SJCRH30 (cell line): ENCODE measurements around the gene HSF5. TPM values are rescaled to one million over a fixed set of nuclear protein-coding genes. Genes with fewer than 3 reads are reported as not detected.

ENCODE experiments used
- DNase-seq, 2 experiments: peaks; one replicate each; pipeline ENCODE4 v3.0.0-alpha.2; 2015 to 2020
- H3K27ac ChIP-seq: fragments of 250-450 bp; sonication (Bioruptor Pico); 2 replicates; pipeline ENCODE4 v1.5.1; 2020; ENCODE audit warnings: mild to moderate bottlenecking, moderate library complexity
- H3K27me3 ChIP-seq: fragments of 250-450 bp; sonication (Bioruptor Pico); 2 replicates; pipeline ENCODE4 v1.5.1; 2020; ENCODE audit warnings: mild to moderate bottlenecking, moderate library complexity
- H3K36me3 ChIP-seq: fragments of 250-450 bp; sonication (Bioruptor Pico); 2 replicates; pipeline ENCODE4 v1.5.1; 2020; ENCODE audit warnings: mild to moderate bottlenecking, moderate library complexity
- H3K4me1 ChIP-seq: fragments of 250-450 bp; sonication (Bioruptor Pico); 2 replicates; pipeline ENCODE4 v1.5.1; 2020; ENCODE audit warnings: mild to moderate bottlenecking, moderate library complexity
- H3K4me3 ChIP-seq: fragments of 250-450 bp; sonication (Bioruptor Pico); 2 replicates; pipeline ENCODE4 v1.5.1; 2020; ENCODE audit warnings: mild to moderate bottlenecking, moderate library complexity
- H3K9me3 ChIP-seq: fragments of 250-450 bp; sonication (Bioruptor Pico); replicated peaks from 2 replicates; pipeline ENCODE4 v1.5.1; 2020; ENCODE audit warnings: mild to moderate bottlenecking, moderate library complexity
- total RNA-seq: library from RNA; depleted of rRNA; stranded (reverse); fragments of >200 nt; shearing (Covaris generic); gene quantifications from 2 replicates; pipeline ENCODE4 v1.2.3, GENCODE V29; 2014

Gene HSF5
- total RNA-seq, 1 experiment from 2014 or later = not detected

GRCh38 chr17:58417300-58418092 is 70.7 kb downstream of the HSF5 start, which contains the start of gene RNF43:
Gene RNF43, minus strand, starts transcription at chr17:58417534. Its CDS starts 1,957 bp downstream, at chr17:58415577.
- DNase-seq = peak; percentile 65 to 80

DNA sequence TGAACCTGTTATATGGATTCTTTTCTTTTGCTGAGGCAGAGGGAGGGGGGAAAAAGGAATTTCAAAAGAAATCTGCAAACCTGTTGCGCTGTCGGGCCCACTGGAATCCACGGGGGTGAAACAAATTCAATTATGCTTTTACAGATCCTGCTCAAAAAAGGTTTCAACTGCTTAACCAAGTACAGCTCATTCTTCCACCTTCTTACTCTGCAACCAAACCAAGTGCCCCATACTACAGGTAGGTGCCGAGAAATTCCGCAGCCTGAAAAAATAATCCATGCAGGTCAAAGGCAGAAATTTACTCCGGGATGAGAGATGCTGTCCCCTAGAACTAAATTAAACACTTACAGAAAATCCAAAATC is 71.3 kb downstream of the HSF5 start:
- no peak for DNase-seq
- H3K27ac ChIP-seq = no peak overlapping the region
- peaks cover 14% of the 10 kb centered on the region for H3K27me3 ChIP-seq
- H3K9me3 ChIP-seq = no peaks in the 10 kb centered on the region
- no peak overlapping the region for H3K4me3 ChIP-seq
- no peaks in the 10 kb centered on the region for H3K36me3 ChIP-seq
- peaks cover 4% of the 10 kb centered on the region; the same call in 1 of the 2 replicates for H3K4me1 ChIP-seq

More at GRCh38 chr17:58417300-58418092, 70.7 kb downstream of the HSF5 start, which contains the start of gene RNF43:
- Histone ChIP-seq H3K4me3 (no peak within 1 kb of the TSS), H3K36me3 (no peaks in the 10 kb centered on the region), H3K27me3 (peaks cover 14% of the 10 kb centered on the region), H3K27ac (no peak within 1 kb of the TSS), H3K9me3 (no peaks in the 10 kb centered on the region), H3K4me1 (peaks cover 4% of the 10 kb centered on the region; the same call in 1 of the 2 replicates)

DNA sequence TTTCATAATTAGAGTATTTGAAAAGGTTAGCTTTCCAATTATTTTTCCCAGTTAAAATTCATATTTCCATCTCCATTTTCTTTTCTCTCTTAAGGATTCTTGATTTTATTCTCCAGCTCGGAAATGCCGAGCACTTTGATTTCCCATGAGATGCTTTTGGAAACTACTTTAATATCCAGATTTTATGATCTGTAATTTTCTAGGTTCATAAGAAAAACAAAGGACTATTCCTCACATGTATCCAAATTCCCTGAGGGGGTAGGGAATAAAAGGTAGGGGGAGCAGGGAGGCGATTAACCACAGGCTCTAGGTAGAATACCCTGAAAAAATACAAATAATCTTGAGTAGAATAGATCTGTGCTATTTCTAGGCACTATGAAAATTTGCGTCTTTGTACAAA is 71.8 kb downstream of the HSF5 start:
- H3K27ac ChIP-seq = no peak overlapping the region
- DNase-seq = no peak
- peaks cover 14% of the 10 kb centered on the region for H3K27me3 ChIP-seq
- no peak overlapping the region for H3K4me3 ChIP-seq
- H3K36me3 ChIP-seq = no peaks in the 10 kb centered on the region
- no peaks in the 10 kb centered on the region for H3K9me3 ChIP-seq
- H3K4me1 ChIP-seq = peaks cover 4% of the 10 kb centered on the region; the same call in 1 of the 2 replicates

GRCh38 chr17:58415371-58416055 is 72.7 kb downstream of the HSF5 start:
- Histone ChIP-seq H3K4me3 (no peak overlapping the region), H3K9me3 (no peaks in the 10 kb centered on the region), H3K4me1 (peaks cover 4% of the 10 kb centered on the region; the same call in 1 of the 2 replicates), H3K27me3 (peaks cover 18% of the 10 kb centered on the region), H3K27ac (no peak overlapping the region), H3K36me3 (no peaks in the 10 kb centered on the region)
- DNase-seq = peak in 1 of 2 experiments; percentile 4

DNA sequence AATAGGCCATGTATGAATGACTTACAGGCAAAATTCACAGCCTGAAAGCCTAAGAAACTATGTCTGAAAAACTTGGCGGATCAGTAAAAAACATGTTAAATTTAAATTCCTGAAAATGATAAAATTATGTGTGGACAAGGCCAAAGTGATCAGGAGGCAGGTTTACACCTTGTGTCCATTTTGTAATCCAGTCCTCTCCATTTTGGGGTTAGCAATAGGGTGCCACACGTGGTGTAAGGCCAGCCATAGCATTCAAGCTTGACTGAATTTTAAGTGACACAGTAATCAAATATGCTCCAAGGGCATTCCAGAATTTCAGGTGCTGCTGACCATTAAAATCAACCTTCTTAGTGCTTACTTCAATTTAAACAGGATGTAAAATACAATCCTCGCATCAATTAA is 73.6 kb downstream of the HSF5 start:
- no peak for DNase-seq
- no peaks in the 10 kb centered on the region for H3K9me3 ChIP-seq
- peaks cover 4% of the 10 kb centered on the region; the same call in 1 of the 2 replicates for H3K4me1 ChIP-seq
- H3K27ac ChIP-seq = no peak overlapping the region
- H3K4me3 ChIP-seq = no peak overlapping the region
- H3K36me3 ChIP-seq = no peaks in the 10 kb centered on the region
- peaks cover 18% of the 10 kb centered on the region for H3K27me3 ChIP-seq

DNA sequence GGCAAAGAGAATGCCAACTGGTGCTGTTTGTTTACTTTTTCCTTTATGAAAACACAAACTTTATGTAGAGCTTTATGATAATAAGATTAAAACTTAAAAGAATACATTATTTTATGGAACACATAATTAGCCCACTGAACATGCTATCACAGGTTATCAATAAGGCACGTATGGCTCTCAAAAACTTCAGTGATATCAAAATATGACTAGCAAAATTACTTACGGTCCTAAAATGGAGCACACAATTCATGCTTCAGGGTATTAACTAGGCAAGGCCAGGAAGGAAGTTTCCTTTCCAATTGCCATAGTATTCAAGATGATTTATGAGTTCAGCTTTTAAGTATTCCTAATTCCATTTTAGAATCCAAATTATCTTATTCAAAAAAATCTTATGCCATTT is 74.5 kb downstream of the HSF5 start:
- H3K27ac ChIP-seq = no peak overlapping the region
- H3K4me1 ChIP-seq = peaks cover 4% of the 10 kb centered on the region; the same call in 1 of the 2 replicates
- no peaks in the 10 kb centered on the region for H3K9me3 ChIP-seq
- no peak for DNase-seq
- H3K4me3 ChIP-seq = no peak overlapping the region
- peaks cover 18% of the 10 kb centered on the region for H3K27me3 ChIP-seq
- no peaks in the 10 kb centered on the region for H3K36me3 ChIP-seq

DNA sequence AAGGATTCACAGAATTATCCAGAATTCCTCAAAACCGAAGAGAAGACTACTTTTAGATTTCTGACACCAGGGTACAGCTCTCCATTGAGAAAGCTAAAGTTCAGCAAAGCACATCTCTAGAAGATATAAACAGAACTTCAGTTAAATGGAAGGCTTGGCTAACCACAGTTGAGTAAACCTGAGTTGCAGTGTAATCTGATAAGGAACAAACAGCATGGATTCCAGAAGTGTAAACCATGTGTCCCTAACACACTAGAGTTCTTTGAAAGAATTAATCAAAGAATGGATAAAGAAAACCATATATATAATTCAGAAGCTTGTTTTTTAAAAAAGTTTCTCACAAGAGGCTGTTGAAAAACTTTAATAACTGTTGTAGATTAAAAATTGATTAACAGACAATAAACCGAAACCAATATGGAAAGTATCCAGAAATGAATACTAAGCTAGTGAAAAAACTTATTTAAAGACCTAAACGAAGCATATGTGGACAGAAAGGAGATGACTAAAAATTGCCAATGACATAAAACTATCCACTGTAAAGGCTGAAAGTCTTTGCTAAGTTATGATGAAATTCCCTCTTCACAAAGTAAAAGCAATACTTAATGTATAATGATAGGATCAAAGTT is 75.1 kb downstream of the HSF5 start:
- peaks cover 14% of the 10 kb centered on the region for H3K27me3 ChIP-seq
- H3K27ac ChIP-seq = no peak overlapping the region
- no peaks in the 10 kb centered on the region for H3K36me3 ChIP-seq
- H3K9me3 ChIP-seq = no peaks in the 10 kb centered on the region
- DNase-seq = no peak
- no peak overlapping the region for H3K4me3 ChIP-seq
- peaks cover 4% of the 10 kb centered on the region; the same call in 1 of the 2 replicates for H3K4me1 ChIP-seq

GRCh38 chr17:58412064-58412703 is 76.0 kb downstream of the HSF5 start:
- peaks cover 13% of the 10 kb centered on the region for H3K27me3 ChIP-seq
- H3K36me3 ChIP-seq = no peaks in the 10 kb centered on the region
- no peak for DNase-seq
- peaks cover under 1% of the 10 kb centered on the region; the same call in 1 of the 2 replicates for H3K4me1 ChIP-seq
- no peak overlapping the region for H3K4me3 ChIP-seq
- H3K9me3 ChIP-seq = no peaks in the 10 kb centered on the region
- no peak overlapping the region for H3K27ac ChIP-seq

DNA sequence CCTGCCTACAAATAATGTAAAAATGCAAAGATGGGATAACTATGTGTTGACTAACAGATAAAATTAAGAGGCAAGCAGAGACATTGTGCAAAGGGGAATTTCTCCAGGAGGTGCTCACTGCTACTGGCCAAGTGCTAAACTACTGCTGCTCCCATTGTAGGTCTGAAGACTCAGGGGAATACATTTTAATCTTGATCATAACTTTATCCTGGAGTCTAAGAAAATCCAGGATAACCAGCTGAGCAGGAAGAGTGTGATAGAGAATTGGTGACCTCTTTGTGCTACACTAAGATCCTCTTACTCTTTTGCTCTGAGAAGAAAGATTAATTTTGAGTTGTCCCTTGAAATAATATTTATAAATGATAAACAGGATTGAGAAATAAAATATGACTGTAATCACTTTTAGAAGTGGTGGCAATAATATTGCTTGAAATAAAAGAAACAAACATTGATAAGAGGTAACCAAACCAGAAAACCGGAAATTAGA is 76.8 kb downstream of the HSF5 start:
- Histone ChIP-seq H3K9me3 (no peaks in the 10 kb centered on the region), H3K4me3 (no peak overlapping the region), H3K36me3 (no peaks in the 10 kb centered on the region), H3K27ac (no peak overlapping the region), H3K4me1 (no peaks in the 10 kb centered on the region), H3K27me3 (peaks cover 7% of the 10 kb centered on the region; the same call in 1 of the 2 replicates)
- DNase-seq = no peak

DNA sequence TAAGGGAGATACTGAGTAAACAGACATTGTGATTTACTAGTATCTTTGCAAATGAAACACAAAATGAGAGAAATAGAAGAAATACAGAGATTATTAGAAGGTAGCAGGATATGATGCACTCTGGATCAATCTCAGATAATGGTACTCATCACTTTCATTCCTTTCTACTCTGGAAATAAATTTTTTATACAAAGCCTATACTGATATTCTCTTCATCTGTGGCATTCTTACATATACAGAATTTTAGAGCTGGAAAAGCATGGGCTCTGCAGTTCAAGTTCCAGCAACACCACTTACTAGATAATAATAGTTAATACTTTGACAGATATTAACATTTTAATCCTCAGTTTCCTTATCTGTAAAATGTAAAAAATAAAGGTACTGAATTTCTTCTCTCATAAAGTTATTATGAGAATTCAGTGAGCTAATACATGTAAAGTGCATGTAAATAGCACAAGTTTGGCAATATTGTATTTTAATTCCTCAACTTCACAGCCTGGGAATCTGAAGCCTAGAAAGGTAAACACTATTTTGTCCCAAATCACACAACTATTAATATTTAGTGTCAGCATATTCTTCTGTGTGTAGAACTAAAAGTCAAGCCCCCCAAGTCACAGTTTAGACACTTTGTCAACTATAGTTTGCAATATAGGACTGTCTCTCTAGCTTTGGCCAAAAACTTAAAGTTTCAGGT is 77.3 kb downstream of the HSF5 start:
- no peak overlapping the region for H3K27ac ChIP-seq
- DNase-seq = no peak
- H3K27me3 ChIP-seq = peaks cover 7% of the 10 kb centered on the region; the same call in 1 of the 2 replicates
- no peaks in the 10 kb centered on the region for H3K4me1 ChIP-seq
- no peak overlapping the region for H3K4me3 ChIP-seq
- no peaks in the 10 kb centered on the region for H3K9me3 ChIP-seq
- no peaks in the 10 kb centered on the region for H3K36me3 ChIP-seq

- Histone ChIP-seq H3K4me1 (no peaks in the 10 kb centered on the region), H3K4me3 (no peak overlapping the region), H3K36me3 (no peaks in the 10 kb centered on the region), H3K27ac (no peak overlapping the region), H3K9me3 (no peaks in the 10 kb centered on the region), H3K27me3 (peaks cover 7% of the 10 kb centered on the region; the same call in 1 of the 2 replicates)
- DNase-seq = no peak
Measured at GRCh38 chr17:58409432-58409831, 78.8 kb downstream of the HSF5 start.

DNA sequence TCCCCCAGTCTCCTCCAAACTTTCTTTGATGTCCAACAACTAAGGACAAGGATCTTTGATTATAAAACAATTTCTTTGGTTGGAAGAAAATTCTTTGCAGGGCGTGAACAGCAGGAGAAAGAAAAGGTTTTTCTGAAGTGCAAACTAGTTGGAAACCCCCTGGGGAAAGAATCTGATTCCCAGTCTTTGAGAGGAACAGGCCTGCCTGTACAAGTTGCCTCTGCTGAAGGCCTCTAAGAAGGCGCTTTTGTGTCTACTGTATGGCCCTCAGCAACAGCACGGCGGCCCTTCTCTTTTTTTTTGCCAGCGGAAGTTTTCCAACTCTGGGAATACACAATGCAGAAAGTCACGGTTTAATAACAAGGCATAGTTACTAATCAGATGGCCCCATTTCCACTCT is 84.9 kb downstream of the HSF5 start:
- H3K36me3 ChIP-seq = no peaks in the 10 kb centered on the region
- no peaks in the 10 kb centered on the region for H3K27me3 ChIP-seq
- H3K4me1 ChIP-seq = peaks cover 26% of the 10 kb centered on the region
- peak; percentile 15 to 47 for DNase-seq
- no peak overlapping the region for H3K27ac ChIP-seq
- H3K9me3 ChIP-seq = no peaks in the 10 kb centered on the region
- no peak overlapping the region for H3K4me3 ChIP-seq

DNA sequence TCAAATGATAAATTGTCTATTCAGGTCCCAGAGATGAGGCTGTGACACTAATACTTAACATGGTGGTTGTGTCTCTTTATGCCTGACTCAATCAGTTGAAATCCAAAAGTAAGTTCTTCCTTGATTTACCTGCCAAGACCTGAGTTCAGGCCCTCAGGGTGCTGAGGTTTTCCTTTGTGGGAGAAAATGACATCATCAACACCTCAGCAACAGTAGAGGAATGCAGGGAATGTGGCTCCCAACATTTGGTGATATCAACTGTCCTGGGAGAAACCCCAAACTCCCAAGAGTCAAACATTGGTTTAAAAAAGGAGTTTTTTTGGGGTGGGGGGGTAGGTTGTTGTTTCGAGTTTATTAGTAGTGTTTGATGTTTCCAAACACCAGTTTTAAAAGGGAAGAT is 85.5 kb downstream of the HSF5 start:
- Histone ChIP-seq H3K4me1 (peaks cover 26% of the 10 kb centered on the region), H3K27me3 (no peaks in the 10 kb centered on the region), H3K36me3 (no peaks in the 10 kb centered on the region), H3K9me3 (no peaks in the 10 kb centered on the region), H3K27ac (no peak overlapping the region), H3K4me3 (no peak overlapping the region)
- DNase-seq = peak; percentile 33 to 36

DNA sequence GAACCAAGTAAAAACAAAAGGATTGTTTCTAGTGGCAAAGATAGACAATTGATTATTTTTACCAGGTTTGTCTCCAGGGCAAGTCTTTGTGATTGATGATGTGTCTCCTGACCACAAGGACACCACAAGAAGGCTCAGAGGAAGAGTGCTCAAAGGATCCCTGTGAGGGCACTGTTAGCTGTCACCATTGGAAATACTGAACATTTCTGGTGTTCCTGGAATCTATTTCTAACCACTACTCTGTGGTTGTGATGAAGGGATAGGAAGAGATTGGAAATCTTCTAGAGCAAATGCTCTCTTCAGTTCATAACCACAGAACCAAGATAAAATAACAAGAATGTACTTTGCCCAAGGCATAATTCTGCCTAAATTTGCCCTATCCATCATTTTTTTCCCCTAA is 86.2 kb downstream of the HSF5 start:
- peak; percentile 6 to 27 for DNase-seq
- no peaks in the 10 kb centered on the region for H3K27me3 ChIP-seq

More for the DNA sequence above, 86.2 kb downstream of the HSF5 start:
- no peak overlapping the region for H3K27ac ChIP-seq
- no peak overlapping the region for H3K4me3 ChIP-seq
- H3K36me3 ChIP-seq = no peaks in the 10 kb centered on the region
- H3K9me3 ChIP-seq = no peaks in the 10 kb centered on the region
- peaks cover 26% of the 10 kb centered on the region for H3K4me1 ChIP-seq
